NCI-H446 (cell line): Measurements from ENCODE around the gene NDE1.
"Not testable (repeated sequence)": the region's sequence is repeated elsewhere in the genome, so short reads cannot be mapped to it uniquely, and the experiment has no call there.

Experiments used
- DNase-seq, 2 experiments: peaks; one replicate each; lab custom pipeline; 2025; lab: John Stamatoyannopoulos, UW

Gene NDE1

GRCh38 chr16:15650019-15650697 is at the start of gene NDE1:
TSS of gene NDE1 (plus strand) at chr16:15650245. CDS start at chr16:15664779, 14,534 bp downstream.
- DNase-seq, result peak; percentile 46 to 92

- DNase-seq, result no peak
Observed at GRCh38 chr16:15601212-15601879, 48.7 kb upstream of the NDE1 start.

- no peak for DNase-seq
Observed at GRCh38 chr16:15602285-15603044, 47.6 kb upstream of the NDE1 start.

- no peak for DNase-seq
Observed at GRCh38 chr16:15604460-15605440, 45.3 kb upstream of the NDE1 start.

- DNase-seq, result no peak
Observed at GRCh38 chr16:15605839-15606517, 44.1 kb upstream of the NDE1 start.

GRCh38 chr16:15606518-15607220 is 43.4 kb upstream of the NDE1 start:
- no peak for DNase-seq

- DNase-seq, result not testable (repeated sequence)
Observed at GRCh38 chr16:15607221-15607699, 42.8 kb upstream of the NDE1 start.

- DNase-seq, result no peak
Observed at GRCh38 chr16:15607700-15608396, 42.2 kb upstream of the NDE1 start.

- no peak for DNase-seq
Observed at GRCh38 chr16:15608398-15609285, 41.4 kb upstream of the NDE1 start.

- no peak for DNase-seq
Observed at GRCh38 chr16:15609286-15609649, 40.8 kb upstream of the NDE1 start.

GRCh38 chr16:15610369-15610871 is 39.6 kb upstream of the NDE1 start:
- no peak for DNase-seq

- no peak for DNase-seq
Observed at GRCh38 chr16:15611610-15612009, 38.4 kb upstream of the NDE1 start.

GRCh38 chr16:15613676-15614075 is 36.4 kb upstream of the NDE1 start:
- DNase-seq, result no peak

- no peak for DNase-seq
Observed at GRCh38 chr16:15616012-15616411, 34.0 kb upstream of the NDE1 start.

- no peak for DNase-seq
Observed at GRCh38 chr16:15616475-15617165, 33.4 kb upstream of the NDE1 start.

- no peak for DNase-seq
Observed at GRCh38 chr16:15617901-15618300, 32.1 kb upstream of the NDE1 start.

- no peak for DNase-seq
Observed at GRCh38 chr16:15618392-15618791, 31.7 kb upstream of the NDE1 start.
